Erythroblast (primary cell): ENCODE results near the gene BATF3.

Source experiments
- GATA1 ChIP-seq: IDR thresholded peaks from 2 replicates; pipeline ENCODE4 v1.6.1; 2011; ENCODE audit warnings: low read depth, mild to moderate bottlenecking, control low read depth, low read length, moderate library complexity
- POLR2A ChIP-seq: IDR thresholded peaks from 2 replicates; pipeline ENCODE4 v1.6.1; 2011; ENCODE audit warnings: mild to moderate bottlenecking, low read length

GRCh38 chr1:212710566-212710965, 10.9 kb upstream of the BATF3 start:
- TF ChIP-seq POLR2A, result no peak
- TF ChIP-seq GATA1, result no peak
